Measurements from ENCODE around the gene RBMS3. TPM values are rescaled to one million over a fixed set of nuclear protein-coding genes. Genes with fewer than 3 reads are reported as not detected.
"Not testable (repeated sequence)": the region's sequence is repeated elsewhere in the genome, so short reads cannot be mapped to it uniquely, and the experiment has no call there.

RBMS3 gene
- total and polyA plus RNA-seq, 2 experiments from 2014 or later: 20.8 TPM

DNA sequence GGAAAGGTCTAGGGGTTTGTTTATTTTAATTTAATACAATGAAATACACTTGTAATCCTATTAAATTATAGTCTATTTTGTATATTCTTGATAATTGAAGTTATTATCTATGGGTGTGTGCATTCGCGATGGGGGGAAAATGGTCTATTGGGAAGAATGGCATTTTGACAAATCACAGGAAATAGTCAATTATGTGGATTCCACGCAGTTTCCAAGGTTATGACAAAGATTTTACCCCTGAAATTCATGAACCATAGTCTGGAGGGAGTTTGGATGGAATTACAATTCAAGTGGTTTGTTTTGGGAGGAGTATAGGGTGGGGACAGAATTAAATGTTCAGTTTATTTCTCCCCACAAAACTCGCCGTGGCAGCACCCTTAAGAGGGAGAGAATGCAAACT, 66.5 kb downstream of the RBMS3 start:
- TF ChIP-seq, protein P1, sequence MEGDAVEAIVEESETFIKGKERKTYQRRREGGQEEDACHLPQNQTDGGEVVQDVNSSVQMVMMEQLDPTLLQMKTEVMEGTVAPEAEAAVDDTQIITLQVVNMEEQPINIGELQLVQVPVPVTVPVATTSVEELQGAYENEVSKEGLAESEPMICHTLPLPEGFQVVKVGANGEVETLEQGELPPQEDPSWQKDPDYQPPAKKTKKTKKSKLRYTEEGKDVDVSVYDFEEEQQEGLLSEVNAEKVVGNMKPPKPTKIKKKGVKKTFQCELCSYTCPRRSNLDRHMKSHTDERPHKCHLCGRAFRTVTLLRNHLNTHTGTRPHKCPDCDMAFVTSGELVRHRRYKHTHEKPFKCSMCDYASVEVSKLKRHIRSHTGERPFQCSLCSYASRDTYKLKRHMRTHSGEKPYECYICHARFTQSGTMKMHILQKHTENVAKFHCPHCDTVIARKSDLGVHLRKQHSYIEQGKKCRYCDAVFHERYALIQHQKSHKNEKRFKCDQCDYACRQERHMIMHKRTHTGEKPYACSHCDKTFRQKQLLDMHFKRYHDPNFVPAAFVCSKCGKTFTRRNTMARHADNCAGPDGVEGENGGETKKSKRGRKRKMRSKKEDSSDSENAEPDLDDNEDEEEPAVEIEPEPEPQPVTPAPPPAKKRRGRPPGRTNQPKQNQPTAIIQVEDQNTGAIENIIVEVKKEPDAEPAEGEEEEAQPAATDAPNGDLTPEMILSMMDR (IDR thresholded peaks at IDR 0.05; ENCODE audit: low read depth, low read length): no peak
- no peaks in the 10 kb centered on the region for H3K27me3 ChIP-seq
- H3K27ac ChIP-seq: no peak overlapping the region
- no peaks in the 10 kb centered on the region for H3K36me3 ChIP-seq
- no peak overlapping the region for H3K4me3 ChIP-seq
- no peaks in the 10 kb centered on the region for H3K9me3 ChIP-seq (ENCODE audit: low read depth)
- H3K4me1 ChIP-seq (ENCODE audit: low read depth): peaks cover 6% of the 10 kb centered on the region
- DNase-seq (ENCODE audit: low read depth in 1 of 2, low spot score in 1 of 2): no peak

DNA sequence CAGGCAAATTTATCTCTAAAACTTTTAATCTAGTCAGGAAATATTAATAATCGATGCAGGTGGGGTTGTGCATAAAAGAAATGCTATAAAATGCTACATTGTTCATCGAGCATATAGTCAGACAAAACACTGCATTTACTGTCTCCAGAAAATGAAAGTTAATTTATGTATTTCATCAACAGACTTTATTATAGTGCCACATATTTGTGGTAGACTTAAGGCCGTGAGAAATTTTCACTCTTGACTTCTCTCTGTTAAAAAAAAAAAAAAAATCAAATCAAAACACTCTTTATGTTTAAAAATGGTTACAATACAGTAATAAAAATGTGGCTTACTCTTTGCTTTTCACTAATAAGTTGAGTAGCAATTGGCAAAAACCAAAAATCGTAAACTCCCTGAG, 67.4 kb downstream of the RBMS3 start:
- Histone ChIP-seq H3K27me3 (no peaks in the 10 kb centered on the region), H3K4me1 (ENCODE audit: low read depth) (peaks cover 6% of the 10 kb centered on the region), H3K9me3 (ENCODE audit: low read depth) (no peaks in the 10 kb centered on the region), H3K4me3 (no peak overlapping the region), H3K27ac (no peak overlapping the region), H3K36me3 (no peaks in the 10 kb centered on the region)
- TF ChIP-seq, protein P1 (IDR thresholded peaks at IDR 0.05; ENCODE audit: low read depth, low read length): no peak
- no peak for DNase-seq (ENCODE audit: low read depth in 1 of 2, low spot score in 1 of 2)

DNA sequence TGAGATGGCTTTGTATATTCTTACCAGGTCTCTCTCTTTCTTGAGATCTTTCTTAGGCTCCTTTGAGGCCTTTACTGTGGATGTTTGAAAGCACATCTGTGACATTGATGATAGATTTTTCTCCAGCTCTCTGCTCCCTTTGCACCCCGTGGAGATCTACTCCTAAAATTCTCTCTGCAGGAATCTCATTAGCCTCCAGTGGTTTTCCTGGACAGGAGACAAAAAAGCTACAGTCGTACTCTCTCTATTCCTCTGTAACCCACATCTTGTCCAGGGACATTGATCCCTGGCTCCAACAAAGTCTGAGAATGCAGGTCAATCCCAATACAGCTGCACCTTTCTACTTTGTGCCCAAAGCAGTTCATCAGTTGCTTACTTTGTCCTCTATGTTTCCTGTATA, 68.2 kb downstream of the RBMS3 start:
- no peaks in the 10 kb centered on the region for H3K36me3 ChIP-seq
- peaks cover 6% of the 10 kb centered on the region for H3K4me1 ChIP-seq (ENCODE audit: low read depth)
- H3K4me3 ChIP-seq: no peak overlapping the region
- no peaks in the 10 kb centered on the region for H3K27me3 ChIP-seq
- no peak overlapping the region for H3K27ac ChIP-seq
- TF ChIP-seq, protein P1 (IDR thresholded peaks at IDR 0.05; ENCODE audit: low read depth, low read length): no peak
- no peak for DNase-seq (ENCODE audit: low read depth in 1 of 2, low spot score in 1 of 2)
- H3K9me3 ChIP-seq (ENCODE audit: low read depth): no peaks in the 10 kb centered on the region

DNA sequence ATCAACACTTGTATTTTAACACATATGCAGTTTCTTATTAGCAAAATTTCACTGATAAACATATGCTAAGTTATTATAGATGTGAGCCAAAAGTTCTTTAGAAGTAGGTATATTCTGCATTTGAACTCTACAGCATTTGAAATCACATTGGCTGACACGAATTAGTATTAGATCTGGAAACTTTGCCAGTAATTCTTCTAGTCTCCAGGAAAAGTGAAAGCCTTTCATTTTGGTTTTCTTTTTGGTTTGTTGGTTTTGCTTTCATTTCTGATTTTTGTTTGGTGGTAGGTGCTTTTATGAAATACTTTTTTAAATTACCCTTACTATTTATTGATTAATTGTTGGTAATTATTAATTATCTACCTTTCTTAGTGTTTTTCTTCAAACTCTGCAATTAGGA, 72.9 kb downstream of the RBMS3 start:
- Histone ChIP-seq H3K4me3 (no peak overlapping the region), H3K36me3 (no peaks in the 10 kb centered on the region), H3K27me3 (no peaks in the 10 kb centered on the region), H3K9me3 (ENCODE audit: low read depth) (no peaks in the 10 kb centered on the region), H3K27ac (no peak overlapping the region), H3K4me1 (ENCODE audit: low read depth) (no peaks in the 10 kb centered on the region)
- DNase-seq (ENCODE audit: low read depth in 1 of 2, low spot score in 1 of 2): no peak
- TF ChIP-seq, protein P1 (IDR thresholded peaks at IDR 0.05; ENCODE audit: low read depth, low read length): no peak

DNA sequence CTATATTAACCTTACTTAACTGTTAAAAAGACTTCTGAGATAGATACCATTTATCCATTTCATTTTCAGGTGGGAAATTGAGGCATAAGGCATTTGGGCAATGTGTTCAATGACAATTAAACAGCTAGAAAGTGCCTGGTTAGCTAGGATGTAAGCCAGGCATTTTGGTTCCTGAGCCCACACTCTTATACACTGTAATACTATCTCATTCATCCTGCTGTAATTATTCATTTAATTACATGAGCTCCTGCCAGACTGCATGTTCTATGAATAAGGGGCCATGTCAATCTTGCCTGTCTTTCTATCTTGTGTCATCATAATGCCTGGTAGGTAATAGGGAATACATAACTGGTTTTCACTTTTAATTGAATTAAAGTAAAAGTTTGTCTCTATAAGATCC, 74.0 kb downstream of the RBMS3 start:
- Histone ChIP-seq H3K4me3 (no peak overlapping the region), H3K27me3 (no peaks in the 10 kb centered on the region), H3K4me1 (ENCODE audit: low read depth) (no peaks in the 10 kb centered on the region), H3K36me3 (no peaks in the 10 kb centered on the region), H3K9me3 (ENCODE audit: low read depth) (no peaks in the 10 kb centered on the region), H3K27ac (no peak overlapping the region)
- TF ChIP-seq, protein P1 (IDR thresholded peaks at IDR 0.05; ENCODE audit: low read depth, low read length): no peak
- DNase-seq (ENCODE audit: low read depth in 1 of 2, low spot score in 1 of 2): no peak

DNA sequence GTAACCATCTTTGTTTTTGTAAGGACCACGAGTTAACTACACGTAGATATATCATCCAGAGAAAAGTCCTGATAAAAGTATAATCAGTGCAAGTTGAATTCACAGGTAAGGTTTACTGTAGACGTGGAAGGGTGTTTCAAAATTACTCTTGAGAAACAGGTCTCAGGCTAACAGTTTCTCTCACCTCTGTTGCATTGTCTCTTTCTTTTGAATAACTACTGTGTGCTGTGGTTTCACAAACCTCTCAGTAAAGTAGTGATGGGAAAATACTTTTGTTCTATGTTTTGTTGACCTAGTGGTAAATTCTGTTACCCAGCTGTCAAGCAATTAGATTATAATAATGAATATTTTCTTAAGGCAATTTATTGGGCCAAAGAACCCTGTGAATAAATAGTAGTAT, 75.2 kb downstream of the RBMS3 start:
- no peak for DNase-seq (ENCODE audit: low read depth in 1 of 2, low spot score in 1 of 2)
- TF ChIP-seq, protein P1 (IDR thresholded peaks at IDR 0.05; ENCODE audit: low read depth, low read length): no peak
- H3K27me3 ChIP-seq: no peaks in the 10 kb centered on the region
- no peak overlapping the region for H3K27ac ChIP-seq
- H3K36me3 ChIP-seq: no peaks in the 10 kb centered on the region
- H3K9me3 ChIP-seq (ENCODE audit: low read depth): no peaks in the 10 kb centered on the region
- no peak overlapping the region for H3K4me3 ChIP-seq
- H3K4me1 ChIP-seq (ENCODE audit: low read depth): no peaks in the 10 kb centered on the region

DNA sequence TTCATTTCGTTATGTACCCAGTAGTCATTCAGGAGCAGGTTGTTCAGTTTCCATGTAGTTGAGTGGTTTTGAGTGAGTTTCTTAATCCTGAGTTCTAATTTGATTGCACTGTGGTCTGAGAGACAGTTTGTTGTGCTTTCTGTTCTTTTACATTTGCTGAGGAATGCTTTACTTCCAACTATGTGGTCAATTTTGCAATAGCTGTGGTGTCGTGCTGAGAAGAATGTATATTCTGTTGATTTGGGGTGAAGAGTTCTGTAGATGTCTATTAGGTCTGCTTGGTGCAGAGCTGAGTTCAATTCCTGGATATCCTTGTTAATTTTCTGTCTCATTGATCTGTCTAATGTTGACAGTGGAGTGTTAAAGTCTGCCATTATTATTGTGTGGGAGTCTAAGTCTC, 79.4 kb downstream of the RBMS3 start:
- H3K27me3 ChIP-seq; DNase-seq (ENCODE audit: low read depth in 1 of 2, low spot score in 1 of 2); H3K4me3 ChIP-seq; H3K27ac ChIP-seq; H3K9me3 ChIP-seq (ENCODE audit: low read depth); H3K4me1 ChIP-seq (ENCODE audit: low read depth); H3K36me3 ChIP-seq: not testable (repeated sequence)
